Aorta (tissue), 5 donors: ENCODE data around the gene CYTH1. TPM values are rescaled to one million over a fixed set of nuclear protein-coding genes. Genes with fewer than 3 reads are reported as not detected.

Source experiments
- ATAC-seq: fragments of 200-7000 bp; cut with Tn5 transposase; one replicate; pipeline ENCODE4 v1.9.1; 2022; ENCODE audit warnings: moderate library complexity; ENCODE audit not compliant: low FRiP score
- DNase-seq, 2 donors: peaks; one replicate each; pipeline ENCODE4 v3.0.0-alpha.2; 2020
- H3K27ac ChIP-seq, 2 donors: one replicate each; pipeline ENCODE4 v1.5.1; 2013; ENCODE audit warnings: low read length in 2 of 2, mild to moderate bottlenecking in 2 of 2, moderate library complexity in 2 of 2, control low read depth in 1 of 2, inconsistent platforms in 1 of 2, low read depth in 1 of 2
- H3K27me3 ChIP-seq, 2 donors: one replicate each; pipeline ENCODE4 v1.6.1; 2013; ENCODE audit warnings: control low read depth in 1 of 2, low read length in 1 of 2, mild to moderate bottlenecking in 1 of 2, moderate library complexity in 1 of 2; ENCODE audit not compliant: insufficient read depth in 2 of 2, control insufficient read depth in 1 of 2
- H3K36me3 ChIP-seq, 2 donors: one replicate each; pipeline ENCODE4 v1.6.1; 2013; ENCODE audit warnings: control low read depth in 1 of 2, low read length in 1 of 2, mild to moderate bottlenecking in 1 of 2; ENCODE audit not compliant: insufficient read depth in 2 of 2, control insufficient read depth in 1 of 2
- H3K4me1 ChIP-seq, 2 donors: one replicate each; pipeline ENCODE4 v1.6.1; 2013; ENCODE audit warnings: low read length in 2 of 2, control low read depth in 1 of 2, mild to moderate bottlenecking in 1 of 2, moderate library complexity in 1 of 2; ENCODE audit not compliant: insufficient read depth in 2 of 2, control insufficient read depth in 1 of 2
- H3K4me3 ChIP-seq, 2 donors: one replicate each; pipeline ENCODE4 v1.5.1; 2013; ENCODE audit warnings: low read length in 2 of 2, control low read depth in 1 of 2, mild to moderate bottlenecking in 1 of 2
- H3K9me3 ChIP-seq: one replicate; pipeline ENCODE4 v1.6.1; 2013; ENCODE audit warnings: mild to moderate bottlenecking, low read length; ENCODE audit not compliant: control insufficient read depth
- WGBS, 2 donors: extraction: QIAGEN DNeasy Blood & Tissue Kit; methylation state at CpG; one replicate each; pipeline ENCODE4 v1.1.7; 2013; 5-methylcytosine and 5-hydroxymethylcytosine counted together
- intact Hi-C, 2 donors: fragments of 100-400 bp; cut with DNase I; formaldehyde crosslinking; loops; one replicate each; pipeline versions ENCODE4 v1.14.2 to v1.15.0; 2022
- polyA plus RNA-seq, 2 donors: library from polyadenylated mRNA; stranded (reverse); fragments of 200-250 nt; gene quantifications; one replicate each; pipeline ENCODE4 v1.2.3, GENCODE V29; 2013
- total RNA-seq, 2 donors: library from RNA; stranded (reverse); fragmentation: NEBNext Ultra II Directional; extraction: Animal tissue kit (Norgen Biotek cat#: 25700); gene quantifications; one replicate each; pipeline ENCODE4 v1.2.1, GENCODE V29; 2021
- donor health status: healthy with polysubstance abuse.
- donor health status: Bipolar disorder and iron deficiency.
- donor health status: DM: no; HTN: no; CAD: no.
- donor health status: DM: no; HTN: no; CAD: no.
- donor health status: DM: yes; HTN: yes; CAD: no.

Gene CYTH1
- total and polyA plus RNA-seq, 4 donors = 20.3 to 66.8 (median 32.7) TPM

DNA sequence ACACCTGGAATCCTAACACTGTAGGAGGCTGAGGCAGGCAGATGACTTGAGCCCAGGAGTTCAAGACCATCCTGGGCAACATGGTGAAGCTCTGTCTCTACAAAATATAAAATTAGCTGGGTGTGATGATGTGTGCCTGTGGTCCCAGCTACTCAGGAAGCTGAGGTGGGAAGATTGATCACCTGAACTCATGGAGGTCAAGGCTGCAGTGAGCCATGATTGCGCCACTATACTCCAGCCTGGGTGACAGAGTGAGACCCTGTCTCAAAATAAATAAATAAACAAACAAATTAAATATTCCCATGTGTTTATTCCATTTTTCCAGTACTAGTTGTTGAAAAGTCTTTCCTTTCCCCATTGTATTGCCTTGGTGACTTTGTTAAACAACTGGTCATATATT is 130.0 kb downstream of the CYTH1 start:
- Histone ChIP-seq H3K36me3 (no peaks in the 10 kb centered on the region), H3K4me1 (no peaks in the 10 kb centered on the region), H3K27me3 (no peaks in the 10 kb centered on the region), H3K9me3 (no peaks in the 10 kb centered on the region), H3K4me3 (no peak overlapping the region), H3K27ac (no peak overlapping the region)
- ATAC-seq = no peak
- peak in 1 of 2 donors; percentile 24 for DNase-seq
- WGBS, 2 donors = 97 to 98% methylated on average over 1 of the region's 1 CpG
- intact Hi-C loops = no loop called here

- H3K27ac ChIP-seq = no peak overlapping the region
Measured at GRCh38 chr17:78651554-78651953, 130.5 kb downstream of the CYTH1 start.

GRCh38 chr17:78650093-78650715 is 131.9 kb downstream of the CYTH1 start:
- Histone ChIP-seq H3K4me1 (no peaks in the 10 kb centered on the region), H3K27ac (no peak overlapping the region), H3K36me3 (no peaks in the 10 kb centered on the region), H3K4me3 (no peak overlapping the region), H3K27me3 (no peaks in the 10 kb centered on the region), H3K9me3 (no peaks in the 10 kb centered on the region)
- ATAC-seq = no peak
- intact Hi-C loops = no loop called here
- 77 to 78% methylated on average over 11 of the region's 11 CpGs for WGBS, 2 donors
- peak in 1 of 2 donors; percentile 61 for DNase-seq

More at GRCh38 chr17:78651554-78651953, 130.5 kb downstream of the CYTH1 start:
- Histone ChIP-seq H3K36me3 (no peaks in the 10 kb centered on the region), H3K4me3 (no peak overlapping the region), H3K9me3 (no peaks in the 10 kb centered on the region), H3K4me1 (no peaks in the 10 kb centered on the region), H3K27me3 (no peaks in the 10 kb centered on the region)
- intact Hi-C loops = no loop called here
- ATAC-seq (no peak), DNase-seq (no peak)
- 31 to 35% methylated on average over 1 of the region's 1 CpG for WGBS, 2 donors

DNA sequence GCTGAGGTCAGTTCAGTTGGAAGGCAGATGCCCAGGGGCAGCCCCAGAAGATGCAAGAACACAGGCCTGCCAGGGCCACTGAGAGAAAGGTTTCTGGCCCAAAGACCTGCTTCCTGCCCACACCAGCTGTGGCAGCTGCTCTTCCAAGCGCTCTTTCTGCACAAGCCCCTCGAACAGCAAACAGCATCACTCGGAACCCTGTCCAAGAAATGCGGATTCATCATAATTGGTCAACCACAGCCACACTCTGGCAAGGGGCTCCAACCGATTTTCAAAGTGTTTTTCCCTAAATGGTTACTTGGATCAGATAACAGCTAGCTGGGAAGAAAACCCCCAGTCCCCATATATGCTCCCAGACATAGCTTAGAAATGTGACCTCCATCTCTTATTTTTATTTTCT is 133.8 kb downstream of the CYTH1 start:
- 90 to 92% methylated on average over 5 of the region's 5 CpGs for WGBS, 2 donors
- peak in 1 of 2 donors; percentile 31 for DNase-seq
- Histone ChIP-seq H3K4me1 (no peaks in the 10 kb centered on the region), H3K9me3 (no peaks in the 10 kb centered on the region), H3K4me3 (no peak overlapping the region), H3K27me3 (no peaks in the 10 kb centered on the region), H3K27ac (no peak overlapping the region), H3K36me3 (no peaks in the 10 kb centered on the region)
- ATAC-seq = no peak
- intact Hi-C loops = no loop called here

GRCh38 chr17:78647032-78647431 is 135.0 kb downstream of the CYTH1 start:
- intact Hi-C loops = no loop called here
- DNase-seq = peak in 1 of 2 donors; percentile 37
- no peaks in the 10 kb centered on the region for H3K36me3 ChIP-seq

DNA sequence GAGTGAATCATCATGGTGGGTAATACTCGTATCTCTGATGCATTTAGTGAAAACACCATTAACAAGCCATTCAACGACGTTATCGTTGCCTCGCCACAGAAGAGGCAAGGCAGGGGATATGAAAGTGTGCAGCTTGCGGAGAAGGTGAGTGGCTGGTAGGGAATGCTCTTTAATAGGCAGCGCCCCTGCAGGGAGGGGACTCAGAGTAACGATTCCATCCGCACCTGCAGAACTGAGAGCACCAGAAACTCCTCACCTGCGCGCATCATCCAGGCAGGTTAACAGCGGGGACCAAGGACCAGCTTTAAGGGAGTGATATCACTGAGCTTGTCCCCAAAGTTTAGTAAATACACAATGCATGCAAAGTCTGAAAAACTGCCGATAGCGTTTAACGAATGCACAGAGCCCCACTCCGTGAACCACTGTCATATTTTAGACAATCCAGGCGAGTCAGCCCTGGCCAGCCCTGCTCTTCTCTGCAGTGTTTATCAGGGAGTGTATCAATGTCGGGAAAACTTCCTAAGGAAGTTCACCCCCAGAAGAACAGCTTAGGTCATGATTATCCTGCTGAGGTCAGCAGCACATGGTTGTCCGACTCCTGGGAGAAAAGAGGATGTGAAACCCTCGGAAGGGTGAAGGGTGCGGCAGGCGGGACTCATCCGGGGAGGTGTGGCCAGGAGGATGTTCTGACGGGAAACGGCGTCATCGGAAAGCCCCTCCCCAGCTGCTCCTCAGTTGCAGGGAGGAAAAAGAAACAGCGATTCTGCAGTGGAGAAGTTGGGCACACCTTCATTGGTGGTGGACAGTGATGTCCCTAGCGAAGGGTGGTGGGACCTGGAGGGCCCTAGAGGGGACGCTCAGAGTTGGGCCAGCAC is 136.4 kb downstream of the CYTH1 start:
- 73 to 75% methylated on average over 30 of the region's 30 CpGs for WGBS, 2 donors
- peak; percentile 86 to 94 for DNase-seq
- intact Hi-C loops = no loop called here

More at GRCh38 chr17:78647032-78647431, 135.0 kb downstream of the CYTH1 start:
- no peak for ATAC-seq
- H3K4me3 ChIP-seq = no peak overlapping the region
- no peak overlapping the region for H3K27ac ChIP-seq
- 95 to 96% methylated on average over 8 of the region's 8 CpGs for WGBS, 2 donors
- H3K4me1 ChIP-seq = no peaks in the 10 kb centered on the region
- H3K27me3 ChIP-seq = no peaks in the 10 kb centered on the region
- no peaks in the 10 kb centered on the region for H3K9me3 ChIP-seq

DNA sequence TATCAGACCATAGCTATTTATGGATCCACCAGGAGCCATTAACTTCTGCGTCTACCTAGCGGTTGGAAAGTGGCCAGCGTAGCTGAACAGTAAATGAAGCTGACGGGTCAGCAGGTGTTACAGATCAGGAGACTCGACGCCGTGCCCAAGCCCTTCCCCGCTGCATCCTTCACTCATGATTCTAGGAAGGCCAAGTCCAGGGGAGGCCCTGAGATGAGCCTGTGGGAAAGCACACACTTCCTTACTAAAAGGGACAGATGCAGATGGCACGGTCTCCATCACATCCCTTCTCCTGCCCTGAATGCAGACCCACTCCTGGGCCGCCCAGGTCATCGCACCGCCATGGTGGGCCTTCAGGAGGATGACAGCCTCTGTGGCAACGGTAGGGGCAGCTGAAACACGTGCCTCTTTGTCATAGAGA is 137.1 kb downstream of the CYTH1 start:
- no peaks in the 10 kb centered on the region for H3K36me3 ChIP-seq
- intact Hi-C loops = no loop called here
- ATAC-seq (no peak), DNase-seq (peak in 1 of 2 donors; percentile 71)
- no peaks in the 10 kb centered on the region for H3K4me1 ChIP-seq
- H3K27ac ChIP-seq = no peak overlapping the region
- no peaks in the 10 kb centered on the region for H3K9me3 ChIP-seq
- no peak overlapping the region for H3K4me3 ChIP-seq
- H3K27me3 ChIP-seq = no peaks in the 10 kb centered on the region
- WGBS, 2 donors = 93% methylated on average over 14 of the region's 14 CpGs

More for the DNA sequence above, 136.4 kb downstream of the CYTH1 start:
- no peaks in the 10 kb centered on the region for H3K4me1 ChIP-seq
- H3K27ac ChIP-seq = no peak overlapping the region
- H3K4me3 ChIP-seq = no peak overlapping the region
- ATAC-seq = peak; percentile 52
- no peaks in the 10 kb centered on the region for H3K27me3 ChIP-seq
- no peaks in the 10 kb centered on the region for H3K9me3 ChIP-seq
- H3K36me3 ChIP-seq = no peaks in the 10 kb centered on the region

GRCh38 chr17:78644224-78644623 is 137.8 kb downstream of the CYTH1 start:
- no peak for ATAC-seq
- no peak overlapping the region for H3K4me3 ChIP-seq
- no peaks in the 10 kb centered on the region for H3K9me3 ChIP-seq
- H3K27ac ChIP-seq = no peak overlapping the region
- DNase-seq = peak in 1 of 2 donors; percentile 35
- no peaks in the 10 kb centered on the region for H3K27me3 ChIP-seq
- WGBS, 2 donors = 87% methylated on average over 8 of the region's 8 CpGs
- no peaks in the 10 kb centered on the region for H3K4me1 ChIP-seq
- no peaks in the 10 kb centered on the region for H3K36me3 ChIP-seq
- intact Hi-C loops = no loop called here
